Panc1 (cell line): ENCODE data around the gene DUSP23. TPM values are rescaled to one million over a fixed set of nuclear protein-coding genes. Genes with fewer than 3 reads are reported as not detected.

ENCODE experiments used
- ATAC-seq: fragments of 200-7000 bp; cut with Tn5 transposase; 2 replicates; pipeline ENCODE4 v1.9.1; 2020; ENCODE audit warnings: mild to moderate bottlenecking, moderate library complexity
- BruUV-seq: library from RNA; stranded (reverse); fragments of 400-500 nt; replicated peaks from 2 replicates; lab custom pipeline; 2021; lab: Mats Ljungman, UMichigan
- CTCF ChIA-PET: fragments of 300-600 bp; sonication (Branson Sonifier 250); formaldehyde crosslinking; loops from one replicate; lab custom pipeline; 2022; ENCODE audit warnings: antibody characterized with exemption; lab: Charles Lee
- POLR2A ChIA-PET: fragments of 300-600 bp; sonication (Branson Sonifier 250); formaldehyde crosslinking; loops from one replicate; lab custom pipeline; 2022; ENCODE audit warnings: antibody characterized with exemption; lab: Charles Lee
- DNase-seq: peaks from one replicate; pipeline ENCODE4 v3.0.0-alpha.2; 2010; ENCODE audit warnings: low read depth, low spot score
- H3K27ac ChIP-seq: 2 replicates; pipeline ENCODE4 v1.5.1; 2011; ENCODE audit warnings: mild to moderate bottlenecking, low read length, inconsistent platforms
- H3K27me3 ChIP-seq: fragments of 200-500 bp; sonication (Bioruptor generic); 2 replicates; pipeline ENCODE4 v1.6.0; 2014; ENCODE audit warnings: low read length, inconsistent platforms; ENCODE audit not compliant: control insufficient read depth, insufficient read depth
- H3K36me3 ChIP-seq: fragments of 200-500 bp; sonication (Bioruptor generic); 2 replicates; pipeline ENCODE4 v1.5.1; 2014; ENCODE audit warnings: inconsistent platforms, mild to moderate bottlenecking, low read length, moderate library complexity; ENCODE audit not compliant: control insufficient read depth, insufficient read depth
- H3K4me1 ChIP-seq: 2 replicates; pipeline ENCODE4 v1.5.1; 2011; ENCODE audit warnings: inconsistent platforms, mild to moderate bottlenecking, low read length, moderate library complexity; ENCODE audit not compliant: control insufficient read depth, insufficient read depth
- H3K4me3 ChIP-seq, 2 experiments: 2 replicates each; pipeline ENCODE4 v1.5.1; 2011 to 2012; ENCODE audit warnings: low read depth in 2 of 2, low read length in 2 of 2, mild to moderate bottlenecking in 2 of 2, inconsistent platforms in 1 of 2, moderate library complexity in 1 of 2
- H3K9me3 ChIP-seq: fragments of 200-500 bp; sonication (Bioruptor generic); 2 replicates; pipeline ENCODE4 v1.5.1; 2014; ENCODE audit warnings: low read depth, mild to moderate bottlenecking, inconsistent platforms, low read length, moderate library complexity; ENCODE audit not compliant: control insufficient read depth, insufficient read depth
- POLR2AphosphoS5 ChIP-seq: IDR thresholded peaks from 2 replicates; pipeline ENCODE4 v1.6.1; 2012; ENCODE audit warnings: mild to moderate bottlenecking, low read depth, low read length, moderate library complexity
- REST ChIP-seq, 2 experiments: IDR thresholded peaks; 2 replicates each; pipeline ENCODE4 v1.6.1; 2011 to 2012; ENCODE audit warnings: low read depth in 2 of 2, control low read depth in 1 of 2, low read length in 1 of 2, mild to moderate bottlenecking in 1 of 2, moderate library complexity in 1 of 2; ENCODE audit not compliant: insufficient read depth in 1 of 2
- SIN3A ChIP-seq: IDR thresholded peaks from 2 replicates; pipeline ENCODE4 v1.6.1; 2012; ENCODE audit warnings: low read depth, mild to moderate bottlenecking, low read length, moderate library complexity, borderline replicate concordance; ENCODE audit not compliant: insufficient read depth
- TCF7L2 ChIP-seq: IDR thresholded peaks from 2 replicates; pipeline ENCODE4 v1.6.1; 2011; ENCODE audit warnings: mild to moderate bottlenecking, low read depth, low read length, inconsistent platforms
- in situ Hi-C: cut with HindIII; loops from 2 replicates; pipeline ENCODE4 v1.10.0; 2016; ENCODE audit warnings: low sequenced_read_pairs, low pct_unique_long_range_greater_than_20kb
- intact Hi-C: fragments of 100-400 bp; cut with micrococcal nuclease; formaldehyde crosslinking; loops from one replicate; pipeline ENCODE4 v1.10.0; 2022; ENCODE audit not compliant: unreplicated experiment
- total RNA-seq: library from RNA; stranded (reverse); gene quantifications from one replicate; pipeline ENCODE4 v1.2.1, GENCODE V29; 2021; ENCODE audit not compliant: unreplicated experiment
- TF ChIP-seq, protein P1 (sequence below): fragments of 450-650 bp; IDR thresholded peaks from 2 replicates; pipeline ENCODE4 v1.5.1; 2017; ENCODE audit warnings: mild to moderate bottlenecking

The DUSP23 gene
- total RNA-seq, 1 experiment from 2014 or later, result 36.1 TPM

- DNase-seq, result no peak
- Histone ChIP-seq H3K27me3 (peaks cover 21% of the 10 kb centered on the region), H3K27ac (no peak overlapping the region), H3K4me1 (no peaks in the 10 kb centered on the region), H3K4me3 (no peak overlapping the region), H3K9me3 (no peaks in the 10 kb centered on the region), H3K36me3 (no peaks in the 10 kb centered on the region)
- intact Hi-C loops, result loop anchor here (5.0 kb wide), 1 partner anchor 212 kb away; no protein-coding TSS in a partner anchor
- in situ Hi-C loops, result no loop called here
- TF ChIP-seq, protein P1, sequence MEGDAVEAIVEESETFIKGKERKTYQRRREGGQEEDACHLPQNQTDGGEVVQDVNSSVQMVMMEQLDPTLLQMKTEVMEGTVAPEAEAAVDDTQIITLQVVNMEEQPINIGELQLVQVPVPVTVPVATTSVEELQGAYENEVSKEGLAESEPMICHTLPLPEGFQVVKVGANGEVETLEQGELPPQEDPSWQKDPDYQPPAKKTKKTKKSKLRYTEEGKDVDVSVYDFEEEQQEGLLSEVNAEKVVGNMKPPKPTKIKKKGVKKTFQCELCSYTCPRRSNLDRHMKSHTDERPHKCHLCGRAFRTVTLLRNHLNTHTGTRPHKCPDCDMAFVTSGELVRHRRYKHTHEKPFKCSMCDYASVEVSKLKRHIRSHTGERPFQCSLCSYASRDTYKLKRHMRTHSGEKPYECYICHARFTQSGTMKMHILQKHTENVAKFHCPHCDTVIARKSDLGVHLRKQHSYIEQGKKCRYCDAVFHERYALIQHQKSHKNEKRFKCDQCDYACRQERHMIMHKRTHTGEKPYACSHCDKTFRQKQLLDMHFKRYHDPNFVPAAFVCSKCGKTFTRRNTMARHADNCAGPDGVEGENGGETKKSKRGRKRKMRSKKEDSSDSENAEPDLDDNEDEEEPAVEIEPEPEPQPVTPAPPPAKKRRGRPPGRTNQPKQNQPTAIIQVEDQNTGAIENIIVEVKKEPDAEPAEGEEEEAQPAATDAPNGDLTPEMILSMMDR, result no peak
- TF ChIP-seq REST (IDR thresholded peaks at IDR 0.05; ENCODE audit: insufficient read depth in 1 of 2, low read depth in 2 of 2, low read length in 1 of 2) (no peak), TCF7L2 (no peak), SIN3A (no peak), POLR2AphosphoS5 (no peak)
- BruUV-seq, result no TSS peak
- CTCF ChIA-PET, result no interaction called here
- no peak for ATAC-seq
- POLR2A ChIA-PET, result no interaction called here
Observed at GRCh38 chr1:159795534-159795933, 14.8 kb downstream of the DUSP23 start.

DNA sequence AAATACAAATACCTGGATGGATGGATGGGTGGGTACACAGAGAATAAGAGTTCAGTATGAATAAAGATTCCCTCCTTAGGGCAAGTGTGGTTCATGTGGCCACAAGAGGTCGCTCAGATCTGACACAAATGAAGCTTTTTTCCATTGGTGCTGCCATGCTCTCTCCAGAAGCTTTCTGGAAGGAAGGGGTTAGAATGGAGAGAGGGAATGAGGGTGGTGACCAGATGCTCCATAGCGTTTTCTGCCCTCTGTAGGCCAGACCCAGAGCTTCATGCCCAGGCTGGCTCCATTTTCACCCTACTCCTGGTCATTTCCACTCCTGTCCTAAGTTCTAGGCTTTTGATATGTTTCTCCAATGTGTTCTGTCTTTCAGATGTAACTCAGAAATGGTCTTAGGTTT, 18.1 kb downstream of the DUSP23 start:
- DNase-seq (peak; percentile 64), ATAC-seq (peak; percentile 94)
- BruUV-seq, result no TSS peak
- POLR2A ChIA-PET, result no interaction called here
- in situ Hi-C loops, result no loop called here
- intact Hi-C loops, result loop anchor here (1.0 to 5.0 kb wide), 2 partner anchors 92 to 208 kb away; no protein-coding TSS in a partner anchor
- Histone ChIP-seq H3K27me3 (peaks cover 22% of the 10 kb centered on the region), H3K9me3 (no peaks in the 10 kb centered on the region), H3K4me1 (no peaks in the 10 kb centered on the region), H3K36me3 (no peaks in the 10 kb centered on the region), H3K4me3 (no peak overlapping the region), H3K27ac (no peak overlapping the region)
- no peak for TF ChIP-seq REST (IDR thresholded peaks at IDR 0.05; ENCODE audit: insufficient read depth in 1 of 2, low read depth in 2 of 2, low read length in 1 of 2)
- no peak for TF ChIP-seq POLR2AphosphoS5
- TF ChIP-seq SIN3A, result no peak
- no peak for TF ChIP-seq TCF7L2
- TF ChIP-seq, protein P1, result peak; percentile 83
- CTCF ChIA-PET, result interaction anchor here (0.9 to 3.0 kb wide), 7 partner anchors 18 to 208 kb away, joined by 3 to 17 read pairs (median 3); partner anchors contain the start of gene DUSP23
